Measurements from ENCODE around the gene SYNDIG1.

SYNDIG1 gene

DNA sequence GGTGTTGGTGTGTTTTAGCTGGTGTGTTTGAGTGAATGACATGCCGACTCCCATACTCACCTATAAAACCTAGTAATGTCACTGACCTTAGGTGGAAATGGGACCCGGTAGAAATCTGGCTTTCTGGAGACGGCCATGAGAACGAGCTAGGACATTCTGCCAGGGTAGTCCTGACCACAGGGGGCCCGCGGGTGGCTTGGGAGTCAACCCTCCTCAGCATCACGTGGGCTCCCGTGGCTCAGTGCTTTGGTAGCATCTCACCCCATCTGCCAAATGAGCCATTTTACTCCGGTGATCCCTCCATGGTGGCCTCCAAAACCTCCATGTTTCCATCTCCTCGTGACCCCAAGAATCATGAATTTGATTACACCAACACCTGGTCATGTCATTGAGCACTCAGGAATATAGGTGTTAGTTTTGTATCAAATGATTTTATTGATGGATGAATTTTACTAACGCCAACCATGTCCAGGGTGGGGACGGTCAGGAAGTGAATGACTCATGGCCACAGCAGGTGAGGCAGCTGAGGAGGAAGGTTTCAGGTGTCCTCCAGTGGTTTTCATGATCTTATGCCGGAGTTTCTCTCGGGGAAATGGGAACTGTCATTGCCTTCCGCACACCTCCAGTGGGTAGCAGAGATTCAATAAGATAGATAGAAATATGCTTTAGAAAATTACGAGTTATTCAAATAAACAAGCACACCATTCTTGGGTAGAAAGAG, 195.0 kb downstream of the SYNDIG1 start:
- FAIRE-seq: no peak

GRCh38 chr20:24665196-24665595, 195.8 kb downstream of the SYNDIG1 start:
- no peak for FAIRE-seq

DNA sequence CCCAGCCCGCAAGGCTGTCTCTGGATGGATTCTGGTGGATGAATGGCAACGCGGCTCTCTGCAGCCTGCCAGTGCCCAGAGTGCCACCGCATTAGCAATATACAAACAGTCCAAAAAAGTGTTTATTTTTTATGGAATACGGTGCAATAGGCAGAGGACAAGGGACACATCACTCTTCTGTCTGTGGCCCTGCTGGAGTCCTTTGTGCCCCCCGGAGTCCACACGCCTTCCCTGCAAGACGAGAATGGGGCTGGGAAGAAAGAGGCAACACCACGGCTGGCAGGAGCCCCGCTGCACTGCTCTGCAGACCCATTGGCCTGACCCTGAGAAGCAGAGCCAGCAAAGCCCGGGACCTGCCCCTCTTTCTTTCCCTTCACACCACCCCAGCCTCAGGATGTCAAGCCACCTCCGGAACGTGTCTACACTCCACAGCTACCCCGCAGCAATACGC, 196.3 kb downstream of the SYNDIG1 start:
- no peak for FAIRE-seq

- FAIRE-seq: no peak
Observed at GRCh38 chr20:24667689-24668383, 198.4 kb downstream of the SYNDIG1 start.

GRCh38 chr20:24668384-24668702, 198.9 kb downstream of the SYNDIG1 start:
- no peak for FAIRE-seq

GRCh38 chr20:24668791-24669190, 199.4 kb downstream of the SYNDIG1 start:
- no peak for FAIRE-seq

DNA sequence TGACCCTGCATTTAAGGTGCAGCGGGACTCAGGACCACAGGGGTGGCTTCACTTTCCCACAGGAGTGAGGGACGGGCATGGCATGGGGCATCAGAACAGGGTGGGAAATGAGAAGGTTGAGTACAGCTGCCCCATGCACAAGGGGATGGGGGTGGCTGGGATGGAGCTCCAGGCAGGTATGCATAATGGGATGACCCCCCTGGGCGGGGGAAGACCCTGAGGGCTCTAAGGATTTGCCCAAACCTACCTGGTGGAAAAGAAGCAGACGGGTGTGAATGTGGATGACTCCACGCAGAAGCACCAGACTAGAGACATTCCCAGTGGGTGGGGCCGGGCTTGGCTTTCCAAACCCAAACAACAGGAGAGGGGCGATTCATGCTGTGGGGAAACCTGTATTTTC, 200.3 kb downstream of the SYNDIG1 start:
- no peak for FAIRE-seq

DNA sequence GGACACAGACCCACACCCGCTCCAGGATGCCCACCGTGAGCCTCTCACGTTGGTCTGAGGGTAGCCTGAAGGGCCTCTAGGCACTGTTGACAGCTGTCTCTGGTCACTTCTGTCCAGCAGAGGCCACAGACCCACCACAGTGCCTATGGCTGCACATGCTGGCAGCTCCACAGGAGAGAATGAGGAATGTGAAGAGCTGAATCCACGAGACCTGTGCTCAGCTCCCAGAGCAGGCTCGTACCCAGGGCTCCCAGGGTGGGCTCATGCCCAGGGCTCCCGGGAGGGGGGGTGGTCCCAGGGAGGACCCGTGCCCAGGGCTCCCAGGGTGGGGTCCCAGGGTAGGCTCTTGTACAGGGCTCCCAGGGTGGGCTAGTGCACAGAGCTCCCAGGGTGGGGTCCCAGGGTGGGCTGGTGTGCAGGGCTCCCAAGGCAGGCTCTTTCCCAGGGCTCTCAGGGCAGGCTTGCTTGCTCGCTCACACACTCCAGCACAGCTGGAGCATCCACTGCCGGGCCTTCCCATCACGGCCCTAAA, 201.0 kb downstream of the SYNDIG1 start:
- no peak for FAIRE-seq

DNA sequence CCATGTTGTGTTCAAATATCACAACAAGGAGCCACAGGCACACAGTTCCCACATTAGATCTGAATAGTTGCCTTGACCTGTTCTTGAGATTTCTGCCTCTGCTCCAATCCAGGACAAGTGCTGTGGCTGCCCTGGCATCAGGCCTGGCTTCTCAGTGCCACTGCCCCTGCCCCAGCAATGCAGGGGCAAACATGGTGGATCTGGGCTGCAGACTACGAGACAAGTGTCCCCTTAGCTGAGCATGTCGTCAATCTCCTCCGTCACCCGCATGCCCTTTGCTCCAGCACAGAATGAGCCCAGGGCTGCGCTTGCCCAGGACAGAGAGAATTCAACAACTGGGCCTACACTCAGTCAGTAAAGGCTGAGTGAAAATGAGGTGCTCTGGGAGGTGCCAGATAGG, 201.6 kb downstream of the SYNDIG1 start:
- FAIRE-seq: no peak

DNA sequence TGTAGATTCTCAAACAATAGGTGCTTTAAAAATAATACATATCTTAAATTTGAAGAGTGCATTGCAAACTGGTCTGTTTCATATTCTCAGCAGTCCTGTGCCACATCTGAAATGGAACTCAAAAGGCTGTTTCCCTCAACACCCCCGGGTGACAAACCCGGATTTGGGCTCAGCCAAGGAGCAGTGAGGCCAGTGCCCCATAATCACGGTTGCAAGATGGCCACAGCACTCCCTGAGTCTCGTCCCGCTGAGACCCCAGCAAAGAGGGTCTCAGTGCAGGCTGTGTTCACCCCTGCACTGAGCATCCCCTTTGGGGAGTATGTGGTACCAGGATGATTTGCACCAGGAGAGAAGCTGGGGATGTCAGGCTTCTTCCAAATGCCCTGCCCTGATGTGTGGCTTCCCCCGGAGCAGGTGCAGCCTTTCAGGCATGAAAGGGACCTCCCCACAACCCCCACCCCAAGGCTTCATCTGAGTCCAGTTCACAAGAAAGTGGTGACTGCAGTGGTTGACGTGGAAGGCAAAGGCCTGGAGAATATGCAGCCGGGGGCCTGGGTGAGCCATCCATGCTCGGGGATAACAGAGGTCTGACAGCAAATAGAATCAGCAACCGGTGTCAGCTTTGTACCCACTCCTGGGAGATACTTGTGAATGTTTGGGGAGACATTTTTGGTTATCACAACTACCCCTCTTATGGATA, 202.9 kb downstream of the SYNDIG1 start:
- FAIRE-seq: no peak

DNA sequence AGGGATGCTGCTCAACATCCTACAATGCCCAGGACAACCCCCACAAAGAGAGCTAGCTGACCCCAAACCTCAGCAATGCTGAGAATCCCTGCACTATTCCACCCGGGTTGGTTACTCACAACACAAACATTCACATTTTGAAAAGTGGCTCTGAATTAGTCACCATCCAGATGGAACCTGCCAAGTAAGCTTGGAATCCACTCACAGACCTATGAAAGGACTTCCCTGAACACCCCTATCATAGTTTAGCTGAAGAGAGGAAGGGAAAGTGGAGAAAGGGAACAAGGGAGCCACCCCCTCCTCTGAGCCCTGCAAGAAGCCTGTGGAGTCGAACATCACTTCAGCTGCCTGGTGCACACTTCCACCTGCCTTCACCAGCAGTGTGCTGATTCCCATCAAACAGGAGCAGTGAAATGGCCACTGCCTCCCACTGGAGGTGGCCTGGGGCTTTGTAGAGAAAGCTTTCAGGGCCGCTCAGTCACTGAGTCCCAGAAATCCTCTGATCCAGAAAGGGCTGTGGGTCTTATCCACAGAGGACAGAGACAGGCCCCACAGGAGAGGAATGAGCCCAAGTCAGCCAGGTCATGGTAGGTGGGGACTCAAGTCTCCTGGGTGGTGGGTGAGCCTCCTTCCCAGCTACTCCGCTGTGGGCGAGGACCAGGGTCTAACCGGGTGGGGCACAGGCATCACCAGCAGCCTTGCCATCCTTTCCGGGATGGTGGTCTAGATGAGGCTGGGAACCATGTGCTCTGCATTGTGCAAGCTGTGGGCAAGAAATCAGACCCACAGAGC, 203.7 kb downstream of the SYNDIG1 start:
- no peak for FAIRE-seq

DNA sequence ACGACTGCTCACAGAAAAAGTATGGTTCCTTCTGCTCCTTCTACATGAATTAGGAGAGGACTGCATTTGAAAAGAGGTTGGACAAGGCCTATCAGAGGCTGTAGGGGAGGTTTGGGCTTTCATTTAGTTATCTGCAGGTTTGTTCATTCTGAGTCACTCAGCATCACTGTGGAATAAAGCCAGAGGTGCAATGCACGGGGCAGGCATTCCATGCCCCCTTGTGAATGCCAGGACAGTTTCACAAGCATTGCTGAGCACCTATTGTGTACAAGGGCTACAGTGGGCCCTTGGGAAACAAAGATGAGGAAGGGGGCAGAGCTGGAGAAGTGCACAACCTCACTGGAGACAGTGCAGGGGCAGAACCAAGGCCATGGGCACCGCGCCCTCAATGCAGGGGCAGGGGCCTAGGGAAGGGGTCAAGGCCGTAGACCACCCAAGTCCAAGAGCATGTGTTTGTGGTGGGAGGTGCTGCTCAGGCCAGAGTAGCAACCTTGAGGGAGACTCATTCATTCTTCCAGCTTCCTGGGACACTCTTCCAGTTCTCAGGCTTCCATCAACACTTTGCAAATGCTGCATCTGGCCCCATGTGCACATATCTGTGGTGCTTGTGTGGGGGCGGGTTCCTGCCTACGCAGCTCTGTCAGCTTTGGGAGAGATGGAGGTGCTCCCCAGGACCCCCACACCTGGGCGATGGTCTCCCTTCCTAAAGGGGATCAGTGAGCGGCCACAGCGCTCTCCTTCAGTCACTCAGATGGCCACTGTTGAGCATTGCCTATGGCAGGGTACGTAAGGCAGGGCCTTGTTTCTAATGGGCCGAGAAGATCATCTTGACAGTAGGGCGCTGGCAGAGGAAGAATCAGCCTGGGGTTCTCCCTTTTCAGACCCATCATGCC, 204.5 kb downstream of the SYNDIG1 start:
- FAIRE-seq: no peak

DNA sequence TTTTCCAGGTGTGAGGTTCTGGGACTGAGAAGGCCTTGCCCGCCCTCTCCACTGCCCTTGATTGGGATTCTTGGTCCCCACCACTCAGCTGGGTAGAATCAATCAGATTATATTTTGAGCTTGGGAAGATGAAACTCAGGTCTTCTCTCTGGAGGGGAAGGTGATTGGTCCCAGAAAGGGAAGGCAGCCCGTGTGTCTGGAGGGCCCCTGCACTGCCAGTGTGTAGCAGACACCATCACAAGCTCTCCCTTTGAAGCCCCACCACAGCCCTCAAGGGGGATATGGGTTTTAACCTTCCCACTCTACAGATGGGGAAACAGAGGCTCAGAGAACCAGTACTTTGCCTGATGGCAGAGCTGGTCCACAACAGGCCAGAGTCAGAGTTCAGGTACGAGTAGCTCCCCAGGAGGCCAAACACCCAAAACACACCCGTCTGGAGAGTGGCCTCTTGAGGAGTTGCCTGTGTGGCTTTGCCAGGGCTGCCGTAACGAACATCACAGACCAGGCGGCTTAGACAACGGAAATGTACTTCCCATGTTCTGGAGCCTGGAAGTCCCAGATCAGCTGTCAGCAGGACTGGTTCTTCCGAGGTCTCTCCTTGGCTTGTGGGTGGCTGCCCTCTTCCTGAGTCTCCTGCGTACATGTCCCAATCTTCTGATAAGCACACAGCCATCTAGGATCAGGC, 205.6 kb downstream of the SYNDIG1 start:
- FAIRE-seq: no peak

DNA sequence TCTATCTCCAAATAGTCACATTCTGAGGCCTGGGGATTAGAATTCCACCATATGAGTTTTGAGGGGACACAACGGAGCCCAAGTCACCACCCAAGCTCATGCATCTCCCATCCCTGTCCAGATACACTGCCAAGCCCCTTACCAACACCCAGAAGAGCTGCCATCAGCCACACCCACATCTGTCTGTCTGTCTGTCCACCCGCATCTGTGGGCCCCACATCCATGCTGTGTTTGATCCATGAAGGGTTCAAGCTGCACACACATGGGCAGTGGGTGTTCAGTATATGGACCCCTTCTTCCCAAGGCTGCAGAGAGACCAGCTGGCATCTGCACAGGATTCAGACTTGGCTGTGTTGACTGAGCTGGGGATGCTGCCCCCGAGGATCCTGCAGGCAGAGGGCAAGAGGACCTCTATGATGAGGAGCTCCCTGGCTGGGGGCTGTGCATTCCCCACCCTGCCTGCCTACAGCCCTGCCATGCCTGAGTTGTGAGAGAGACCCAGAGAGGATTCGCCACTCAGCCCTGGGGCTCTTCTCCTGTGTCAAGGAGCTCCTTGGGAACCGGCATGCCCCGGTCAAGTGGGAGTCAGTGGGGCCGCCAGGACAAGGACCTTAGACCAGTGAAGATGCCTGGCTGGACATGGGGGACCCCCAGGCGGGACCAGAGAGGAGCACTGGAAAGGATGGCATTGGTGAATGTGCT, 206.4 kb downstream of the SYNDIG1 start:
- FAIRE-seq: no peak

DNA sequence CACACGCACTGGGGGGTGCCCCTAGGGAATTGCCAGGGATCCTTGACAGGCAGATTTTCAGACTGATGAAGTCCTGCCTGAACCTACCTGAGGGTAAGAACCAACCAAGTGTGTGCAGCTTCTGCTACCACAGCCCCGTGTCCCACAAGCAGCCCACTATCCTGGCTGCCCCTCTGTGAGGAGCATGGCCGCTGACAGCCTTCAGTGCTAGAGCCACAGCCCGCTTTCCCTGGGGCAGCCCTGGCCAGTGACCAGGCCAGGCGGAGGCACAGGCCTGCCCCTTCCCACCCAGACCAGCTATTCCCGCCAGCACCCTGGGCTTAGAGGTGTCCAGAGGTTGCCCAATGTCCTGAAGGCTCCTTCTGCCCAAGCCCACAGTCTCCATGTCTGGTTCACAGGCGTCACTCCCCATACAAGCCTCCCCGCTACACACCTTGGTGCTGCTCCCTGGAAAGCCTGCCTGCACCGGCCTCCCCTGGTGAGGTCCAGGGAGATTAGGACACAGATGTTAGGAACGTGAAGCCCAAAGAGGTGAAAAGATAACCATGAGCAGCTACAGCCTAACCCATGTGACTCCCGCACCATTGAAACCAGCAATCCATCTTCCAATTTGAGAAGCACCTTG, 207.0 kb downstream of the SYNDIG1 start:
- FAIRE-seq: no peak

DNA sequence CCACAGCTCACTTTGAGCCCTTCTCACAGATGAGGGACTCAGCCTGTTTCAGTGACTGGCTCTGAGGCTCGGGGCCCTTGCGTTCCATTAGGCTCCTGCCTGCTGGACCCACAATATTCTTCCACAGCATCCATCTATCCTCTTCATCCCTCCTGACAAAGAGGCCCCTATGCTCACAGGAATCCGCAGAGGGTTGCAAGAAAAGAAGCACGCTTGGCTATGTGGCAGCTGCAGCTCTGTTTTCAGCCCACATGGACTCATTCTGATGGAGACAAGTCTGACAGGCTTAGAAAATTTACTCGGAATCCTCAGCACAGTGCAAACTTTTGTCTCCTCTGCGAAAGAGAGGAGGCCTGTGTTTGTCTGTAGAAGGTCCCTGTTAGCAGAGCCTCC, 207.5 kb downstream of the SYNDIG1 start:
- FAIRE-seq: no peak

DNA sequence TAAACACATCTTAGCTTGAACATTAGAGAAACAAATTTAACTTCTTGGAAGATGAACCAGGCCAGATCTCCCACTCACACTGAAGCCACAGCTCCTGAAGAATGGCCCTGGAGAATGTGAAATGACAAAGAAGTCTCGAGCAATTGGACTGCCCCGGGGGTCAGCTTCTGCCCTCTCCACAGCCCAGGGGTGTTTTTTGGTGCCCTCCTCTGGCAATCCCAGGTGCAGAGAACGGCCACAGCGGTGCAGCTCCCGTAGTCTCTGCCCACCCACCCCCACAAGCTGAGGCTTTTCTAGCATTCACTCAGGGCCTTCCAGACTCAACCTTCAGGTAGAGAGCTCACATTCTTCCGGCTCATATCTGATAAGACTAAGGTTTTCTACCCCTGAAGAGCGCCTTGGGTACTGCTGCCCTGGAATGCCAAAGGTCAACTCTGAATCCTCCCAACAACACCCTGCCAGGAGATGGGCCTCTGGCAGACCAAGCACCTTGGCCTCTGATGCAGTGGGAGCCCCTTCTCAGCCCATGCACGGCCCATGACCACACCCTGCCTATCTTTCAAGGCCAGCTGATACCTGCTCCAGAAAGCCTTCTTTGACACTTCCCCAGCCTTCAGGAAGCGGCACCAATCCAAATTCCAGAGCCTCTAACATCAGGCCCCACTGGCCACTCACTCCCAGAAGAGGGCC, 208.3 kb downstream of the SYNDIG1 start:
- no peak for FAIRE-seq

DNA sequence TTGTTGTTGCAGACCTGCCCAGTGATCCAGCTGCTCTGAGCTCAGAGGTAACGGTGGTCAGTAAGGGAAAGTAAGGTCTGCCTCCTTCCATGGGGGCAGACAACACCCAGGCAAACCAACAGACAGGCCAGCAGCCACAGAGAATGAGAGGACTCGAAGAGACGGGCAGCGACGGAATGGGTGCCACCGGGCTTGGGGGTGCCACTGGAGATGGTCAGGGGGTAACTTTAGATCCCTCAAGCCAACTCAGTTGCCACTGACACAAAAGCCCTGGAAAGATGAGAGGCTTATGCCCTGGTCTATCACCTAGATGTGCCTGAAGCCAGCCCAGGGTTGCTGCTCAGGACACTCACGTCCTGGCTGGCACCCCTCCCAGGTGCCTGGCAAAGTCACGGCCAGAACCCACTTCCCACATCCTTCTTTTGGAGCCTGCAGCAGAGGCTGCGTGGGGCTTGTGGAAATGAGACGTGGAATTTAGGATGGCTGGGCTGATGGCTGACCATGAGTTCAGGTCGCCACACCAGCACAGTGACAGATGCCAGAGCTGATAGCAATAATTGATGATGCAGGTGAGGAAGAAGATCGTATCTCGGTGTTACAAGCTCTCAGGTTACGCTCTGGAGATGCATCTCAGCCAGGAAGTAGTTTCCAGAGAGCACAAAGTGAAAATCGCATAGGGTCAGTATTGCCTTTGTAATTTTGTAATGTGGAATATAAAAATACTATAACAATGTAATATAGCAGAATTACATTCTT, 209.1 kb downstream of the SYNDIG1 start:
- FAIRE-seq: no peak
